Activated T-helper 1 cell treated with Interleukin-2 at 50 U/mL for 16 hours (primary cell): Measurements from ENCODE around the gene OR6C76.
"Not testable (repeated sequence)": the region's sequence is repeated elsewhere in the genome, so short reads cannot be mapped to it uniquely, and the experiment has no call there.

Source experiments
- DNase-seq: peaks from one replicate; pipeline ENCODE4 v3.0.0-alpha.2; 2020; ENCODE audit warnings: low read depth

The OR6C76 gene

GRCh38 chr12:55425954-55426353 is at the start of gene OR6C76:
OR6C76 (plus strand) TSS chr12:55426254; CDS start chr12:55426254, 0 bp downstream.
- no peak for DNase-seq

GRCh38 chr12:55385891-55386290 is 40.2 kb upstream of the OR6C76 start:
- DNase-seq: no peak

- no peak for DNase-seq
Measured at GRCh38 chr12:55392032-55392795, 33.8 kb upstream of the OR6C76 start.

- DNase-seq: no peak
Measured at GRCh38 chr12:55396326-55396725, 29.7 kb upstream of the OR6C76 start.

GRCh38 chr12:55400229-55400628 is 25.8 kb upstream of the OR6C76 start, which contains the start of gene OR6C65:
OR6C65 (plus strand) TSS chr12:55400529; CDS start chr12:55400529, 0 bp downstream.
- no peak for DNase-seq

- no peak for DNase-seq
Measured at GRCh38 chr12:55407866-55408265, 18.2 kb upstream of the OR6C76 start.

- DNase-seq: not testable (repeated sequence)
Measured at GRCh38 chr12:55409133-55409532, 16.9 kb upstream of the OR6C76 start.

- DNase-seq: not testable (repeated sequence)
Measured at GRCh38 chr12:55412138-55412537, 13.9 kb upstream of the OR6C76 start.

- not testable (repeated sequence) for DNase-seq
Measured at GRCh38 chr12:55413498-55414388, 12.3 kb upstream of the OR6C76 start.

GRCh38 chr12:55414396-55414823 is 11.6 kb upstream of the OR6C76 start:
- not testable (repeated sequence) for DNase-seq

- DNase-seq: not testable (repeated sequence)
Measured at GRCh38 chr12:55414889-55415288, 11.2 kb upstream of the OR6C76 start.

GRCh38 chr12:55416961-55417360 is 9.1 kb upstream of the OR6C76 start:
- DNase-seq: no peak

GRCh38 chr12:55420307-55420962 is 5.6 kb upstream of the OR6C76 start:
- DNase-seq: no peak

- no peak for DNase-seq
Measured at GRCh38 chr12:55428331-55429243, 2.5 kb downstream of the OR6C76 start.

- DNase-seq: not testable (repeated sequence)
Measured at GRCh38 chr12:55441233-55441632, 15.2 kb downstream of the OR6C76 start.

- DNase-seq: no peak
Measured at GRCh38 chr12:55443776-55444175, 17.7 kb downstream of the OR6C76 start, which contains the start of gene OR6C2. OR6C2 (plus strand) TSS chr12:55444076; CDS start chr12:55452214, 8,138 bp downstream.

- no peak for DNase-seq
Measured at GRCh38 chr12:55445357-55445756, 19.3 kb downstream of the OR6C76 start.

GRCh38 chr12:55446326-55446725 is 20.3 kb downstream of the OR6C76 start:
- DNase-seq: no peak

GRCh38 chr12:55448825-55449224 is 22.8 kb downstream of the OR6C76 start:
- DNase-seq: no peak

- not testable (repeated sequence) for DNase-seq
Measured at GRCh38 chr12:55464926-55465325, 38.9 kb downstream of the OR6C76 start.

- DNase-seq: no peak
Measured at GRCh38 chr12:55467836-55468235, 41.8 kb downstream of the OR6C76 start.
